NCI-H146 treated with DMSO at 0.1 percent for 48 hours (cell line): ENCODE data around the gene PSMA3.
"Not testable (repeated sequence)": the region's sequence is repeated elsewhere in the genome, so short reads cannot be mapped to it uniquely, and the experiment has no call there.

ENCODE experiments used
- DNase-seq: peaks from one replicate; lab custom pipeline; 2025; ENCODE audit not compliant: unreplicated experiment; lab: John Stamatoyannopoulos, UW

Gene PSMA3

GRCh38 chr14:58244556-58245387, at the start of gene PSMA3:
PSMA3 (plus strand) TSS chr14:58244843; CDS start chr14:58244921, 78 bp downstream.
- DNase-seq, result peak; percentile 90

- DNase-seq, result no peak
Measured at GRCh38 chr14:58196198-58196597, 48.4 kb upstream of the PSMA3 start.

- DNase-seq, result no peak
Measured at GRCh38 chr14:58198086-58198485, 46.6 kb upstream of the PSMA3 start.

- peak; percentile 36 for DNase-seq
Measured at GRCh38 chr14:58199726-58200479, 44.7 kb upstream of the PSMA3 start, which contains the start of gene ACTR10. ACTR10 (plus strand) TSS chr14:58200149; CDS start chr14:58200218, 69 bp downstream.

GRCh38 chr14:58200480-58200841, 44.2 kb upstream of the PSMA3 start:
- no peak for DNase-seq

DNA sequence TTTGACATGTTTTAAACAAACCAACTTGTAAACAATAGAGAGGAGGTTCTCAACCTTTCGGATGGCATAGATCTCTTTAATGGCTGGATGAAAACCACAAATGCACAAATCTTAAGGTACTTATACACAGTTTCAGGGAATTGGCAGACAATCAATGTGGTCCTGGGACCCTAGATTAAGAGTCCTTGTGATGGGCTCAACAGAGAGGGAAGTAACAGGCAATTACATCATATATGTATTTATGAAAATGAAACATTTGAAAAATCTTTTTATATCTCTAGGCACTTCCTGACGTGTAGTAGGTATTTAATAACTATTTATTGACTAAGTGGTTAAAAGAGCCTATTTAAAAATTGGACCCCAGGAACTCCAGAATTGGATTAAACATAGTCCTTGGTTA, 43.8 kb upstream of the PSMA3 start:
- DNase-seq, result peak; percentile 7

- DNase-seq, result no peak
Measured at GRCh38 chr14:58213176-58213575, 31.5 kb upstream of the PSMA3 start.

- DNase-seq, result no peak
Measured at GRCh38 chr14:58215191-58215914, 29.3 kb upstream of the PSMA3 start.

DNA sequence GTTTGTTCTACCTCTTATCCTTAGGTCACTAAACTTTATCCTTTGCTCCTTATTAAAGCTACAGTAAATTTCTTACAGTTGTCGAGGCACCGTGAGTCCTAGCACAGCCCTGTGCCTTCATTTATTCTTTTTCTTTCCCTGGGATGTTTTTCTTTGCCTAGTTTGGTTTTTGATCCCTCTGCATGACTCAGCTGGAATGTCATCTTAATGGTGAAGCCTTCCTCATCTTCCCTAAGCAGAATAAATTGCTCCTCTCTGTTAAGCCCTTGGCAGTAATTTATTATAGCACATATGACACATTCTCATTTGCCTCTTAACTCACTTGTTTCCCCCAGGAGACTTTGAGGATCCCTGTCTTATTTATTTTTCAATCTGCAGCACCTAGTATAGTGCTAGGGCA, 28.1 kb upstream of the PSMA3 start:
- no peak for DNase-seq

DNA sequence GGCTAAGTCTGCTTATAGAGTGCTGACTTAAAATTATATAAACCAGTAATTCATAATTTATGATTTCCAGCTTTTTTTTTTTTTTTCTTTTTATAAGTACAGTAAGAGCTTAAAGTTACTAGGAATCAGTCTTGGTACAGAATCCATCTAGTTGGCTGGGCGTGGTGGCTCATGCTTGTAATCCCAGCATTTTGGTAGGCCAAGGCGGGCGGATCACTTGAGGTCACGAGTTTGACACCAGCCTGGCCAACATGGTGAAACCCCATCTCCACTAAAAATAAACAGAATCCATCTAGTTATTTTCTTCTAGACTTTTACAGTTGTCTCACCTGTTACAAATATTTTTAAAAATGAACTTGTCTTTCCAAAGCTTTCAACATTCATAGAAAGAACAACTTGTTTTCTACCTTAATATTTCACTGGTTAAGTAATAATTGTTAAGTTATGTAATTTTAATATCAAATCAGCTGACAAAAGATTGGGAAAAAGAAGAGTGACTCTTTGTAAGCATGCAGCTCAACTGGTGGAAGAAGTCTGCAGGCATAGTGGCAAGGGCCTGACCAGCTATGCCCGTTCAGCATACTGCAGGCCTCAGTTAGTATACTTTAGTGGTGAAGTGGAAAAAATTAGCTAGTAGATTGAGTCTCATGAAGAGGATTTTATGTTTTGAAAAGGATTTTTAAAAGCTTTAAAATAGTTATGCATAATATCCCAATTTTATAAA, 17.4 kb upstream of the PSMA3 start:
- no peak for DNase-seq

DNA sequence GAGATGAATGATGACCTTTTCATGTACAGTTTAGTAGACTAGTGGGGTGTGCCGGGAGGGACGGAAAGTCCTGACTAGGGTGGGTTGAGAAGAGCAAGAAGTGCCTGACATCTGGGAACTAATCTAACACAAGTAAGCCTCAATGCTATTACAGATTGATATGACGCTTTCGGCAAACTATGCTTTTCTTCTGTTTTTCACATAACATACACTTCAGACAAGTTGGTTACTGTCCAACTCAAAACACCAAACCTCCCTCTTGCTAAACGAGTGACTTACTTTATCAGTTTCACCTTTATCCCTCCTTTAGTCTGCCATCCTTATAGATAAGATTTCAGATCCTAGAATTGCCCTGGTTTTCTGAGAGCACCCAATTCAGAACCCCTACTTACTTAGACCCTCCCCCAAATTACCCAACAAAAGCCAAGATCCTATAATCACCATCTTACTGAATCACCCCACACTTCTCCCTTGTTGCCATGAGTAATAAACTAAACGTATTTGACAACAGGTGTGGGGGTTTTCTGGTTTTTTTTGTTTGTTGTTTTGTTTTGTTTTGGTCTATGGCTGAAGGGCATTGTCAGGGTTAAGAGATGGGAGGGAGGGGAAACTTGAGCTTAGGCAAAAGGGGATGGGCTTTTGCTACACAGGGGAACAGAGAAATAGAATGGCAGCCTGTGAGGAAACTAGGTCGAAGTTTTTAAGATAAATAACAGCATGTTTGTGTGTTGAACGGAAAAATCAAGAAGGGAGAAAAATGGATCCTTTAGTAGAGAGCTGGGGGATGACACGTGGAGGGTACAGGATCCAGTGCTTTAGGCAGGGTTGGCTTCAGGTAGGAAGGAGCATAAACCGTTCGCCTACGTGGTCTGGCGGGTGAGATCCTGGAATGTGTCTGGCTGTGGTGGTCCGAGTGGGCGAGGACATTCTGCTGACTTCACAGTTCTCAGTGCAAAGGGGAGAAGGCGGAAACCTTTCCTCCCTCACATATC, 6.1 kb upstream of the PSMA3 start:
- DNase-seq, result no peak

DNA sequence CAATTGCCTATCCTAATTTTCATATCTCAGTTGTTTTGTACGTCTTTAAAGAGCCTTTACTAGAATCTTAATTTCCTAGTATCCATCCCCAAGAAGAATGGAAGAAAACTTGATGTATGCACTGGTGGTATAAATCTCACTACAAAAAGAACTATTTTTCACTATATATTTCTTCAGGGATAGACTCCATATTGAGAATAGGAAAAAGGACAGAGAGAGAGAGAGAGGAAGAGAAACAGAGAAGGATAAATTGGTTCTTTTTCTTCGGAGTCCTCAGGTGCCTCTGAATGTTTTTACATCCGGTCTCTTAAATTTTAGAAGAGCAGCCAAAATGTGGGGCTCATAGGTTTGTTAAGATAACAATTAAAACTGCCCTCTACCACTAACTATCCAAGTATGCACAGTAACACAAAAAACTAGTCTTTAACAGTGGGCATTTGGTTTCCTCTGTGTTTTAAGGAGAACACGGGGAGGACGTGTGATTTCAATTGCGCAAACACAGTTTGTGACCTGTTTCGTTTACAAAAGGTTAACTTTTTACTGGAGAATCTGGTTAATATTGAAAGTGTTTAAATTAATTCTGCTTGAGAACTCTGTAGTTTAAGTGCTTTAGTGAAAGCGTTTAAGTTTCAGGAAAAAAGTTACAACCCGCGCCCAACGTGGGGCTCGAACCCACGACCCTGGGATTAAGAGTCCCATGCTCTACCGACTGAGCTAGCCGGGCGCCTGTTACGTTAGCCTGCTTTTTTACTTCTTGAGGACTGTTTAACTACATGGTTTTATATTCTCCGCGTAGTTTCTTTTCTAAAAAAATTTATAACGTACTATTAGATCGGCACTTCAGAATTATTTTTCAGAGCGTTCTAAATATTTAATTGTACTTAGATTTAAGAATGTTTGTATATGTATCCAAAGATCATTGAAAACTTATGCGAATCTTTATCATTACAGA, 5.1 kb upstream of the PSMA3 start:
- DNase-seq, result peak; percentile 29

DNA sequence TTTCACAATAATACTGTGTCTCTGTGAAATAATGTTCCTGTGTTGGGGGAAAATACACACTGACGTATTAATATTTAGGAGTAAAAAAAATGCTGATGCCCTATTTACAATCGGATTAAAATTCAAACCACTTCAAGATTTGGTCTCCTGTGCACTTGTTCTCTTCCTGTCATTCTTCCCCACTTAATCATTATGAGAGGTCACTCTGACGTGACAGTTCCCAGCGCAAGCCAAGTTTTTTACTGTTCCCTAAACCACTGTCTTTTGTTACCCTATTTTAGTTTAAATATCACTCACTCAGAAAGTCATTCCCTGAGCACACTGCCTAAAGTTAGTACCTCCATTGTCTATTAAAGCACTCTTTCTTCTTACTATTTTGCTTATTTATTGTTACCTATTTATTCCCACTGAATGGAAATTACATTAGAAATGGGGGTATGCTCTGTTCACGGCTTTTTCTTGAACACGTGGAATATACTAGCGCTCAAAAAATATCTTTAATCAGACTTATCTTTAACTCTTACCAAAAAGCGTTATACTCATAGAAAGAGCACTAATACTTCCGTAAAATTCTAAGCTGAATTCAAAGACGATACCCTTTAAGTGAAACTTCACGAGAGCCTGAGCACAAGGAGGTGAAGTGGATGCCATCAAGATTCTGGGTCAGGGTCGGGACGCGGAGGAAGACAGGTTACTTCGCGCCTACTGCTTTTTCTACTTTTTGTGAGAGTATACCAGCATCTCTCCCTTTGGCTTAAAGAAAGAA, 670 bp upstream of the PSMA3 start:
- no peak for DNase-seq

DNA sequence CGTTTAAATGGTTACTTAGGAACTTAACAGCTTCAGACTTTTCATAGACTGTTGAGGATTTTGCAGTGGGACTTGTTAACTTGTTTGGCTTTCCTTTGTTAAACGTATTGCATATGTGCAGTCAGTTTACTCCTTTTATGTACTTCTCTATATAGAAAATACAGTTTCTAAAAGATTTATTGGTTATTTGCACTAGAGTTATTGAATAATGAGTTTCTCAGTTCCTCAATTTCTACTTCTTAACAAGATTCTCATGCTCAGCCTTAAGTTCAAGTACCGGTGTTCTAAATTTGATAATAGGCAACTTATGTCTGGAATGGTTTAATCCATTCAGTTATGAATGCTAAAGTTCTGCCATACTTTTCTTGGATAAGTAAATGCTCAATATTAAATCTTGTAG, 919 bp downstream of the PSMA3 start:
- peak; percentile 3 for DNase-seq

DNA sequence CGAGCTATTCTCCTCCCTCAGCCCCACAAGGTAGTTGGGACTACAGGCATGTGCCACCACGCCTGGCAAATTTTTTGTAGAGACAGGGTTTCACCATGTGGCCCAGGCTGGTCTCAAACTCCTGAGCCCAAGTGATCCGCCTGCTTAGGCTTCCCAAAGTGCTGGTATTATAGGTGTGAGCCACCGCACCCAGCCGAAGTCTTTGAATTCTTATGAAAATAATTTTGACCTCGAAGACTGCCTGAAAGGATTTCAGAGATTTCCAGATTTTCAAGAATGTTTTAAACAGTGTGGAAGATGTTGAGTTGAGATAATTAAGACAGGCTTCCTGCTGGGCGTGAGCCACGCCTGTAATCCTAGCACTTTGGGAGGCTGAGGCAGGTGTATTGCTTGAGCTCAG, 5.0 kb downstream of the PSMA3 start:
- no peak for DNase-seq

- DNase-seq, result no peak
Measured at GRCh38 chr14:58258156-58258555, 13.5 kb downstream of the PSMA3 start.

GRCh38 chr14:58262005-58262404, 17.4 kb downstream of the PSMA3 start:
- not testable (repeated sequence) for DNase-seq

GRCh38 chr14:58265401-58265800, 20.8 kb downstream of the PSMA3 start:
- DNase-seq, result no peak
